HT1080 (cell line): ENCODE results near the gene ATG9B. TPM values are rescaled to one million over a fixed set of nuclear protein-coding genes. Genes with fewer than 3 reads are reported as not detected.
A peak's percentile ranks its signal among the peaks of the same experiment; 100 is the strongest.

Source experiments
- DNase-seq: peaks from one replicate; pipeline ENCODE4 v3.0.0-alpha.2; 2015; ENCODE audit warnings: low read depth
- total RNA-seq: library from RNA; depleted of rRNA; stranded (reverse); fragments of >200 nt; shearing (Covaris generic); gene quantifications from 2 replicates; pipeline ENCODE4 v1.2.3, GENCODE V29; 2014

The ATG9B gene
- total RNA-seq, 1 experiment from 2014 or later, result not detected

GRCh38 chr7:150988230-150989226 is 35.8 kb downstream of the ATG9B start:
- peak; percentile 77 for DNase-seq

GRCh38 chr7:150986556-150986955 is 37.7 kb downstream of the ATG9B start:
- DNase-seq, result no peak

- peak; percentile 59 for DNase-seq
Measured at GRCh38 chr7:150986099-150986512, 38.2 kb downstream of the ATG9B start.

- DNase-seq, result no peak
Measured at GRCh38 chr7:150983893-150984368, 40.4 kb downstream of the ATG9B start.

GRCh38 chr7:150982351-150982750 is 41.9 kb downstream of the ATG9B start:
- no peak for DNase-seq

GRCh38 chr7:150981644-150982043 is 42.6 kb downstream of the ATG9B start:
- no peak for DNase-seq

GRCh38 chr7:150980663-150981062 is 43.6 kb downstream of the ATG9B start:
- no peak for DNase-seq

- no peak for DNase-seq
Measured at GRCh38 chr7:150979713-150980390, 44.4 kb downstream of the ATG9B start.

GRCh38 chr7:150978126-150978789 is 46.0 kb downstream of the ATG9B start, which contains the start of gene KCNH2:
KCNH2 (minus strand) TSS chr7:150978321; CDS start chr7:150977913, 408 bp downstream.
- no peak for DNase-seq

- no peak for DNase-seq
Measured at GRCh38 chr7:150977382-150978125, 46.7 kb downstream of the ATG9B start.

- no peak for DNase-seq
Measured at GRCh38 chr7:150976529-150977381, 47.5 kb downstream of the ATG9B start.

- DNase-seq, result no peak
Measured at GRCh38 chr7:150975536-150976319, 48.6 kb downstream of the ATG9B start.

GRCh38 chr7:150974468-150975391 is 49.6 kb downstream of the ATG9B start:
- no peak for DNase-seq

GRCh38 chr7:150973571-150974451 is 50.5 kb downstream of the ATG9B start:
- DNase-seq, result no peak

GRCh38 chr7:150972741-150973140 is 51.6 kb downstream of the ATG9B start:
- no peak for DNase-seq

GRCh38 chr7:150972023-150972468 is 52.2 kb downstream of the ATG9B start:
- DNase-seq, result no peak
